Ascending aorta (tissue), 2 donors: ENCODE data around the gene CFI. TPM values are rescaled to one million over a fixed set of nuclear protein-coding genes. Genes with fewer than 3 reads are reported as not detected.

Experiments
- DNase-seq, 2 donors: peaks; one replicate each; pipeline ENCODE4 v3.0.0-alpha.2; 2019; ENCODE audit warnings: low spot score in 2 of 2
- H3K27ac ChIP-seq, 2 donors: fragments of 200-600 bp; sonication (generic); one replicate each; pipeline ENCODE4 v1.5.1; 2016 to 2017; ENCODE audit warnings: mild to moderate bottlenecking in 1 of 2
- H3K27me3 ChIP-seq: fragments of 200-600 bp; sonication (generic); one replicate; pipeline ENCODE4 v1.5.1; 2017
- H3K36me3 ChIP-seq, 2 donors: fragments of 200-600 bp; sonication (generic); one replicate each; pipeline ENCODE4 v1.5.1; 2016
- H3K4me1 ChIP-seq, 2 donors: fragments of 200-600 bp; sonication (generic); one replicate each; pipeline ENCODE4 v1.5.1; 2016 to 2017; ENCODE audit warnings: mild to moderate bottlenecking in 1 of 2
- H3K4me3 ChIP-seq, 2 donors: fragments of 200-600 bp; sonication (generic); one replicate each; pipeline ENCODE4 v1.5.1; 2016 to 2017; ENCODE audit warnings: mild to moderate bottlenecking in 1 of 2
- H3K9me3 ChIP-seq, 2 donors: fragments of 200-600 bp; sonication (generic); one replicate each; pipeline ENCODE4 v1.5.1; 2016
- intact Hi-C: fragments of 100-400 bp; cut with DNase I; formaldehyde crosslinking; loops from one replicate; pipeline ENCODE4 v1.15.1; 2023
- total RNA-seq: library from RNA; depleted of rRNA; stranded (reverse); fragments of >200 nt; gene quantifications from one replicate; pipeline ENCODE4 v1.1.0, GENCODE V29; 2016
- TF ChIP-seq, protein P1 (sequence below), 3 experiments: fragments of 200-600 bp in 2 of 3; fragments of 450-650 bp in 1 of 3; sonication (generic) in 2 of 3; IDR thresholded peaks; one replicate each; pipeline ENCODE4 v1.5.1; 2016 to 2019; ENCODE audit warnings: antibody characterized with exemption in 3 of 3, mild to moderate bottlenecking in 1 of 3, moderate library complexity in 1 of 3

CFI gene
- total RNA-seq, 1 donor from 2014 or later, result 17.8 TPM

DNA sequence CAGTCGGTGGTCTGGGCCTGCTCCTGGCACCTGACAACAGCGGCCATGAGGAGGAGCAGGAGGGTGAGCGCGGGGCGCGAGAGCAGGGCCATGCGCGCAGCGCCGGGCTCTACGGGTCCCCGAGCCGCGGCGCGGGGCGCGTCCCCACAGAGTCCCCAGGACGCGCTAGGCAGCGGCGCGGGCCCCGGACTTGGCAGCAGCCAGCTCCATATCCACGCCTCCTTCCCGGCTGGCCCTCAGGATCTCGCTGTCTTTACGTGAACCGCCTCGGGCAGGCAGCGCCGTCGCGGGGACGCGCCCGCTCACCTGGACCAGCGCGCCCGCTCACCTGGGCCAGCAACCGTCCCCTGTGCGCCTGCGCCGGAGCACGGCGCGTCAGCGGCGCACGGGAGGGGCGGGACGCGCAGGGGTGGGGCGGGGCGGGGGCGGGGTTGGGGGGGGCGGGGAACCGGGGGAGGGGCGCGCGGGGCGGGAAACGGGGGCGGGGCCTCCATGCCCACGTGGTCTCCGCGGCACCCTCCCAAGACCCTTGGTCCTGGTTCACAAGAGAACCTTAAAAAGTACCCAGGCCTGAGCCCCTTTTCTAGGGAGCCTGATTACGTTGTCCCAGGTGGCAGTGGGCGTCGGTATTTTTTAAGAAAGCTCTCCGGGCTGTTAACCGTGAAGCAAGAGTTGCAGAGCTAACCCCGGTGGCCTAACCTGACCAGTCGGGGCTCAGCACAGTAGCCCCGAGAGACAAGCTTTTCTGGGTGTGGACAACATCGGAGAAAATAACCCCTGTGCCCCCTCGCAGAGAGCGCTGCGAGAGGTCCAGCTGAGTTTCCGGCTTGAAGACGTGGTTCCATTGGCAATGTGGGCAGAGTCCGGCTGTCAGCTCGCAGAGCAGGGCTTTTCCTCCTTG lies 71.8 kb downstream of the CFI start, which contains the start of gene PLA2G12A:
Gene PLA2G12A (minus strand): TSS at position 353 of the 901 bp plus-strand sequence. CDS start 261 bp downstream, at position 92.
- Histone ChIP-seq H3K9me3 (no peaks in the 10 kb centered on the region), H3K36me3 (no peaks in the 10 kb centered on the region), H3K4me3 (peak within 1 kb of the TSS; percentile 86 to 88), H3K4me1 (peaks cover 0 to 6% of the 10 kb centered on the region in 2 donors), H3K27ac (peak within 1 kb of the TSS; percentile 70 to 71), H3K27me3 (no peaks in the 10 kb centered on the region)
- TF ChIP-seq, protein P1, sequence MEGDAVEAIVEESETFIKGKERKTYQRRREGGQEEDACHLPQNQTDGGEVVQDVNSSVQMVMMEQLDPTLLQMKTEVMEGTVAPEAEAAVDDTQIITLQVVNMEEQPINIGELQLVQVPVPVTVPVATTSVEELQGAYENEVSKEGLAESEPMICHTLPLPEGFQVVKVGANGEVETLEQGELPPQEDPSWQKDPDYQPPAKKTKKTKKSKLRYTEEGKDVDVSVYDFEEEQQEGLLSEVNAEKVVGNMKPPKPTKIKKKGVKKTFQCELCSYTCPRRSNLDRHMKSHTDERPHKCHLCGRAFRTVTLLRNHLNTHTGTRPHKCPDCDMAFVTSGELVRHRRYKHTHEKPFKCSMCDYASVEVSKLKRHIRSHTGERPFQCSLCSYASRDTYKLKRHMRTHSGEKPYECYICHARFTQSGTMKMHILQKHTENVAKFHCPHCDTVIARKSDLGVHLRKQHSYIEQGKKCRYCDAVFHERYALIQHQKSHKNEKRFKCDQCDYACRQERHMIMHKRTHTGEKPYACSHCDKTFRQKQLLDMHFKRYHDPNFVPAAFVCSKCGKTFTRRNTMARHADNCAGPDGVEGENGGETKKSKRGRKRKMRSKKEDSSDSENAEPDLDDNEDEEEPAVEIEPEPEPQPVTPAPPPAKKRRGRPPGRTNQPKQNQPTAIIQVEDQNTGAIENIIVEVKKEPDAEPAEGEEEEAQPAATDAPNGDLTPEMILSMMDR (IDR thresholded peaks at IDR 0.05), result no peak
- intact Hi-C loops, result loop anchor here (1.0 to 10.0 kb wide), 4 partner anchors 27 to 465 kb away; partner anchors contain the start of genes CASP6, ELOVL6 and GAR1
- peak; percentile 9 to 79 for DNase-seq

GRCh38 chr4:109729117-109729717 lies 72.6 kb downstream of the CFI start:
- intact Hi-C loops, result no loop called here
- H3K9me3 ChIP-seq, result no peaks in the 10 kb centered on the region
- H3K27me3 ChIP-seq, result no peaks in the 10 kb centered on the region
- TF ChIP-seq, protein P1 (IDR thresholded peaks at IDR 0.05), result no peak
- DNase-seq, result no peak
- H3K4me1 ChIP-seq, result peaks cover 0 to 6% of the 10 kb centered on the region in 2 donors
- H3K4me3 ChIP-seq, result peak overlapping the region; percentile 86 to 88
- H3K36me3 ChIP-seq, result no peaks in the 10 kb centered on the region
- H3K27ac ChIP-seq, result peak overlapping the region; percentile 23 to 71

DNA sequence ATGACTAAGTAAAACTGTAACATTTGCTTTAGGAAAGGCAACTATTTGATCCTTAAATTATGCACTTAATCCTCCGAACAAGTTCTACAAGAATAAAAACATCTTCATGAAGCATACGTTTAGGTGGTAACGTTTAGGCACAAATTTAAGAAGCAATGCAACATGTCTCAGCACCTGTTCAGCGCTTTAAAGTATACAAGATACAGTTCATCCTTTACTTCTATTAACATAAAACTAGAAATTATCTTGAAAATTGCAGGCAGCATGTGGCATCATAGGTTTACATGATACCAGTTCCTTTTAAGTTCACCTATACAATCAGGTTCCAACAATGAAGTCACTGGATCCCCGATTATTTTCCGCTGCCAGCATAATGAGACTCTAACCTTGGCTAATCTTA lies 73.4 kb downstream of the CFI start:
- no peaks in the 10 kb centered on the region for H3K36me3 ChIP-seq
- intact Hi-C loops, result no loop called here
- H3K27me3 ChIP-seq, result no peaks in the 10 kb centered on the region
- H3K9me3 ChIP-seq, result no peaks in the 10 kb centered on the region
- H3K4me3 ChIP-seq, result peak overlapping the region in 1 of 2 donors; percentile 88
- peaks cover 0 to 6% of the 10 kb centered on the region in 2 donors for H3K4me1 ChIP-seq
- no peak for DNase-seq
- TF ChIP-seq, protein P1 (IDR thresholded peaks at IDR 0.05), result no peak
- H3K27ac ChIP-seq, result no peak overlapping the region

GRCh38 chr4:109723110-109723509 lies 78.7 kb downstream of the CFI start:
- H3K9me3 ChIP-seq, result no peaks in the 10 kb centered on the region
- H3K27ac ChIP-seq, result no peak overlapping the region
- H3K4me1 ChIP-seq, result no peaks in the 10 kb centered on the region
- TF ChIP-seq, protein P1 (IDR thresholded peaks at IDR 0.05), result no peak
- H3K36me3 ChIP-seq, result no peaks in the 10 kb centered on the region
- intact Hi-C loops, result no loop called here
- no peak for DNase-seq
- no peak overlapping the region for H3K4me3 ChIP-seq
- no peaks in the 10 kb centered on the region for H3K27me3 ChIP-seq

- Histone ChIP-seq H3K27ac (no peak overlapping the region), H3K4me3 (no peak overlapping the region), H3K36me3 (peaks cover 0 to 5% of the 10 kb centered on the region in 2 donors), H3K27me3 (no peaks in the 10 kb centered on the region), H3K4me1 (no peaks in the 10 kb centered on the region), H3K9me3 (no peaks in the 10 kb centered on the region)
- intact Hi-C loops, result no loop called here
- DNase-seq, result no peak
- TF ChIP-seq, protein P1 (IDR thresholded peaks at IDR 0.05), result no peak
Observed at GRCh38 chr4:109722357-109722756, 79.4 kb downstream of the CFI start.
